Activated effector memory CD4-positive, alpha-beta T cell treated with Interleukin-2 at 50 U/mL for 16 hours (primary cell): ENCODE measurements around the gene ARMH3.
A peak's percentile ranks its signal among the peaks of the same experiment; 100 is the strongest.

Experiments used
- DNase-seq: peaks from one replicate; pipeline ENCODE4 v3.0.0-alpha.2; 2020

ARMH3 gene

DNA sequence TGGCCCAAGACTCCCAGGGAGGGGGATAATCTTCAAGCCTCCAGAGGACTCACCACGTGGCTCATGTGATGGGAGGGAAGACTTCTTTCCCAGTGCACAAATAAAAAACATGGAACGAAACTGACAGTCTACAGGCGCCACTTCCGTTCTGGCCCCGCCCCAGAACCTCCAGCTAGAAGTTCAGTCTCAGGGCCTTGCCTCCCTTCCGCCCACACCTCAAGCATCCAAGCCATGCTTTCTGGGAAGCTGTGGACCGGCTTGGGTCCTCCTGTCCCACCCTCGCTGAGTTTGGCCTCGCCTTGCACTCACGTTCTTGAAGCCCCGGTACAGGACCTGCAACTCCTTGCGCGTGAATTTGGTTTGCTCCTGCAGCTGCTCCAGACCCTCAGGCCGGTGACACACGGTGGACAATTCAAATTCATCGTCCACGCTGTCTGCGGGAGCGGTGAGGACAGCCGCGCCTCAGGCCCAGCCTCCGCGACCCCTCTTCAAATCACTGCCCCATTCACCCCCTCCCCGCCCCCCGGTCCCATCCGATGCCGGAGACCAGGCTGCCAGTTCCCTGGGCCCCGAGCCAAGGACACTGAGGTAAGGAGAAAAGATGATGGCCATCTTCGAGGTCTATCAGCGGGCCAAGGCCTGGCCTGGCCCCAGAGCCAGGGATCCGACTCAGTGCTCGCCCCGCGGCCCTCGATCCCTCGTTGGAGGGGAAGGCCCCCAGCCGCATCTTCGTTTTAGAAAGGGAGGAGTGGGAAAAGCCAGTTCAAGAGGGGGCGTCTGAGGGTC, 227.0 kb downstream of the ARMH3 start:
- DNase-seq, result no peak

DNA sequence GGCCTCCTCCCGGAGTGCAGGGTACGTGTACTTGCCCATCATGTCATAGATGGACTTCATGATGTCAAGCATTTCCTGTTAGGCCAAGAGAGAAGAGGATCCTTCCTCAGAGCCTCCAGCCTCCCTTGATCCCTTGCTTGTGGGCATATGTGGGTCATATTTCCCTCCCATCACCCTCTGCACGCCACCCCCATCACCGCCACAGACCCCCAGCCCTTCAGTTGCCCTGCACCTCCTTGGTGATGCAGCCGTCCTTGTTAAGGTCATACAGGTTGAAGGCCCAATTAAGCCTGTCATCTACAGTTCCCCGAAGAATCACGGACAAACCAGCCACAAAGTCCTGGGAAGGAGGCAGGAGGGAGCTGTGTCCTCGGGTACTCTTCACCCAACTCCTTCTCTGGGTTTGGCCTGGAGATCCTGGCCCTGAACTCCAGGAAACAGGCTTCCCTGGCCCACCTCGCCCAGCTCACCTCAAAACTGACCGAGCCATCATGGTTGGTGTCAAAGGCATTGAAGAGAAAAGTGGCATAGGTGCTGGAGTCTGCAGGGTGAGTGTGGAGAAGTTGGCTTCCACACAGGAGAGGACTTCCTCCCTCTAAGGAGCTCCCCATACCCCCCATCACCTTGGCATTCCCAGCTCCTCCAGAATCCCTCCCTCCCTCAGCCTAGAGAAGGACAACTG, 227.9 kb downstream of the ARMH3 start:
- DNase-seq, result no peak

DNA sequence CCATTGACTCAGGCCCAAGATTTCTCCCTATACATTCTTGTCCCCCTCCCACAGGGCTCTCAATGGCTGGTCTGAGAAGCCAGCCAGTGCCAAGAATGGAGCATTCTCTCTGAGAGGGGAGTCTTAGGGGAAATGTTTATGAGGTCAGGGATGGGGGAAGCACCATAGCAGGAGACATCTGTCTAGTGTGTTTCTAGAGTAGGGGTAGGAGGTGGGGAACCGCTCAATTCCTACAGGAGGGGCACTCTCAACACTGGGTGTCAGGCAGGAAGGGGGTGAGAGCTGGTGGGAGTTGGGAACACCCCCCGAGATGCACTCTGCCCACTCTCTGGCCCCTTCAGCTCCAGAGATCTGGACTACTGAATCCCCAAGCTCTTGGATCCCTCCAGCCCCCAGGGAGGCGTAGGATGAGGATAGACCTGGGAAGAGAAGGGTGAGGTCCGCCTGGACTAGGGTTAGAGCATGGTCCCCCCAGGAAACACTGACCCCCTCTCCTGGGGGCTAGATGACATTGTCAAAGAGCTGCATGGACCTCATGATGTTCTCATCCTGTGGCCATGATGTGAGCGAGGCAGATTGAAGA, 229.0 kb downstream of the ARMH3 start:
- no peak for DNase-seq

GRCh38 chr10:101824736-101825135, 231.2 kb downstream of the ARMH3 start:
- DNase-seq, result no peak

GRCh38 chr10:101818872-101819633, 236.9 kb downstream of the ARMH3 start:
- no peak for DNase-seq

GRCh38 chr10:101818119-101818871, 237.7 kb downstream of the ARMH3 start, which contains the start of gene OGA:
Gene OGA, minus strand, starts transcription at chr10:101818444. Its CDS starts 422 bp downstream, at chr10:101818022.
- DNase-seq, result peak; percentile 97

GRCh38 chr10:101817337-101818118, 238.4 kb downstream of the ARMH3 start:
- peak; percentile 23 for DNase-seq

DNA sequence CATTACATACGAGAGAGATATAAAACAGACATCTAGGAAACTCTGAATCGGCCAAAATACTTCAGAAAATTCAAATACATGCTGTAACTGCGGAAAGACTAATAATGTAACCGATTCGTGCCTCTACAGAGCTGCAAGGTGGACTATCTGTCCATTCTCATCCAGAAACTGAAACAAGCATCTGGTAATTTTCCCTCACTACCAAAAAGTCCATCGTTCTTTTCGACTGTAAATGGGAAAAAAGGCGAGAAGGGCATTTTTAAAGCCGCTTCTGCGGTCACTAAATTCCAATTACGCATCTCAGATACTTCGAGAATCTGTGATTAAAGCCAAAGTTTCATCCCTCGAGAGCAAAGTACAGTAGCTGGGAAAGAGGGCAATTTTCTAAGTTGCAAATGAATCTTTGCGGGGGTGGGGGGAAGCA, 239.0 kb downstream of the ARMH3 start:
- DNase-seq, result no peak

- DNase-seq, result no peak
Measured at GRCh38 chr10:101816376-101816775, 239.6 kb downstream of the ARMH3 start.

DNA sequence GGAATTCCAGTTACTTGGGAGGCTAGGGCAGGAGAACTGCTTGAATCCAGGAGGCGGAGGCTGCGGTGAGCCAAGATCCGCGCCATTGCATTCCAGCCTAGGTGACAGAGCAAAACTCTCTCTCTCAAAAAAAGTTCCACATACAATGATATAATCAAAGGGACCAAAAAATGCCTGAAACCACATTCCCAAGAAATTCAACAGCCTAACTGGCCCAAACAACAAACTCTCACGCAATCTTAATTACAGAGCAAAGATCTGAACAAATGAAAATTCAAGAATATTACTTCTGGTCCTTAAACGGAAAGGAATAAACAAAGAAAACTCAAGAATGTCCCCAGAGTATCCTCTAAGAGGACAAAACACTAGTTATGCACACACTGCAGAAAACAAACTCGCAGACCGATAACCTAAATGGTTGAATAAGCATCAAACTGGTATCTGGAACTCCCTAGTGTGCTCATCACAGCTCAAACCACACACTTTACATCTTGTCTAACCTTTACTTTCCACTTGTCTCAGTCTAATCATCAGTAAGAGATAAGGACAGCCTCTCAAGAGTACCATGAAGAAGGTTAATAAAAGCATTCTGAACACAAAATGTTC, 241.4 kb downstream of the ARMH3 start:
- DNase-seq, result no peak

DNA sequence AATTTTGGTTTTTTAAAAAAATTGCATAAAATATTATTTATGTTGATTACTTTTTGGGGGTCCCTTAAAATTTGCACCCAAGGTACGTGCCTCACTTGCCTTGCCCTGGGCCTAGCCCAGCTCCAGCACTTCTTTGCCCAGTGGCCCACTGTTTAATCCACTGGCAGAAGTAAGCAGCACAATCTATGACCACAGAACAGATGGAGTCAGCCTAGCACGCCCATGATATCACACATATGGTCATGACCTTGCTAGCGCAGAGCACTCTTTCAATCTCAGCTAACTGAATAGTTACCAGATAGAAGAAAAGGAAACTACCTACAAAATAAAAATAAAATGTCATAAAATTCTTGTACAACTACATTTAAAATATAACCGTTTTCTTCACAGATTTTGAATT, 243.4 kb downstream of the ARMH3 start:
- DNase-seq, result no peak

- no peak for DNase-seq
Measured at GRCh38 chr10:101807158-101807557, 248.8 kb downstream of the ARMH3 start.

DNA sequence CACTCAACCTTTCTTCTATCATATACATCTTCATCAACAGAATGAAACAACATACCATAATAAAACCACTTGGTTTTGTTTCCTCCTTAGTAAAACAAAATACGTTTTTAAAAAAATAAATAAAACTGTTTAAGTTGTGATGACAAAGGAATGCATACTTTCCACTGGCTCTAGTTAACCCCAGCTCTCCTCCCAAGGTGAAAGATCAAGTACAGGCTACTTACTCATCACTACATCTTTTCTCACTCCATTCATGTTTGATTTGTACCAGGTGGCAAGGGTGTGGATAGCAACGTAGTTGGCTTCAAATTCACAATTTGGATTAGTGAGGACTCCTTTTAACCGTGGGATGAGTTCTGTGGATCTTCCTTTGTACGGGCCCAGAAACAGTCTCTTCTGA, 252.5 kb downstream of the ARMH3 start:
- DNase-seq, result no peak

DNA sequence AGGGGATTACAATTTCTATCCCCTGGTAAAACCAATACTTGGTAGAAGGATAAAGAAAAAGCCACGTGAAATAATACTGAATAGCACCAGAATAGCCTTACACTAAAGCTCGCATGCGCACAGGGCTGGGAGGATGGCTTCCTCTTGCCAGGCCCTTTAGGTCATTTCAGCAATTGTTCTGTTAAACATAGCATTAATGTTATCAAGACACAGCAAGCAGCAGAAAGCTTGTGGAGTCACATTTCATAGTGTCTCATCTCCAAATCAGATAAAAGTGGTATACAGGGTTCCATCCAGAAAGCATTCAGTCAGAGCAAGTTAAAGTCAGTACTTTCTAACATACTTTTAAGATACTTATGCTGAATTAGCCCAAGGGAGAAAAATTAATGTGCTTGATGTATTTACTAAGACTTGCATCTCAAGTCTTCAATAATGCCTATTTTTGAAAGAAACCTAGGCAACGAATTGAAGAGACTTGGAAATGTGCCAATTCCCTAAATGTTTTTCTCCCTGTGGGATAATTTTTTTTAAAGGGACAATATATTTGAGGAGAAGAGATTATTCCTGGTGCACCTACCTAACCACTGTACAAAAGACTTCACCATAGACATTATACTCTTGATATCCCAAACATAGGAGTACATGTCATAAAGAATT, 258.4 kb downstream of the ARMH3 start:
- no peak for DNase-seq
